ENCODE results near the gene GTF2F2.

Gene GTF2F2

DNA sequence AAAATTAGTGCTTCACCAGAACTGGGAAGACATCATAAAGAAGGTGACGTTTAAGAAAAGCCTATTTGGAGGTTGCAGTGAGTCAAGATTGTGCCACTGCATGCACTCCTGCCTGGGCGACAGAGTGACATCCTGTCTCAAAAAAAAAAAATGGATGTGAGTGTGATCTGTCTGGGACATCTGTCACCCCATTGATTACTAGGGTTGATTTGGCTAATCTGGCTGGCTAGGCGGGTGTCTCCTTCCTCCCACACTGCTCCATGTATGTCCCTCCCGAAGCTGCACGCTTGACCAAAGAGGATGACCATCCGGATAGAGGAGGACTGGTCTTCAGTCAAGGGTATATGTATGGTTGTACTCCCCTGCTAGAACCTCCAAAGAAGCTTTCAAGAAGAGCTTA, 2.6 kb downstream of the GTF2F2 start:
- no peak for DNase-seq (ENCODE audit: extremely low read depth, low read depth)
- TF ChIP-seq, protein P1, sequence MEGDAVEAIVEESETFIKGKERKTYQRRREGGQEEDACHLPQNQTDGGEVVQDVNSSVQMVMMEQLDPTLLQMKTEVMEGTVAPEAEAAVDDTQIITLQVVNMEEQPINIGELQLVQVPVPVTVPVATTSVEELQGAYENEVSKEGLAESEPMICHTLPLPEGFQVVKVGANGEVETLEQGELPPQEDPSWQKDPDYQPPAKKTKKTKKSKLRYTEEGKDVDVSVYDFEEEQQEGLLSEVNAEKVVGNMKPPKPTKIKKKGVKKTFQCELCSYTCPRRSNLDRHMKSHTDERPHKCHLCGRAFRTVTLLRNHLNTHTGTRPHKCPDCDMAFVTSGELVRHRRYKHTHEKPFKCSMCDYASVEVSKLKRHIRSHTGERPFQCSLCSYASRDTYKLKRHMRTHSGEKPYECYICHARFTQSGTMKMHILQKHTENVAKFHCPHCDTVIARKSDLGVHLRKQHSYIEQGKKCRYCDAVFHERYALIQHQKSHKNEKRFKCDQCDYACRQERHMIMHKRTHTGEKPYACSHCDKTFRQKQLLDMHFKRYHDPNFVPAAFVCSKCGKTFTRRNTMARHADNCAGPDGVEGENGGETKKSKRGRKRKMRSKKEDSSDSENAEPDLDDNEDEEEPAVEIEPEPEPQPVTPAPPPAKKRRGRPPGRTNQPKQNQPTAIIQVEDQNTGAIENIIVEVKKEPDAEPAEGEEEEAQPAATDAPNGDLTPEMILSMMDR (IDR thresholded peaks at IDR 0.05; ENCODE audit: low read depth, low read length), result no peak

DNA sequence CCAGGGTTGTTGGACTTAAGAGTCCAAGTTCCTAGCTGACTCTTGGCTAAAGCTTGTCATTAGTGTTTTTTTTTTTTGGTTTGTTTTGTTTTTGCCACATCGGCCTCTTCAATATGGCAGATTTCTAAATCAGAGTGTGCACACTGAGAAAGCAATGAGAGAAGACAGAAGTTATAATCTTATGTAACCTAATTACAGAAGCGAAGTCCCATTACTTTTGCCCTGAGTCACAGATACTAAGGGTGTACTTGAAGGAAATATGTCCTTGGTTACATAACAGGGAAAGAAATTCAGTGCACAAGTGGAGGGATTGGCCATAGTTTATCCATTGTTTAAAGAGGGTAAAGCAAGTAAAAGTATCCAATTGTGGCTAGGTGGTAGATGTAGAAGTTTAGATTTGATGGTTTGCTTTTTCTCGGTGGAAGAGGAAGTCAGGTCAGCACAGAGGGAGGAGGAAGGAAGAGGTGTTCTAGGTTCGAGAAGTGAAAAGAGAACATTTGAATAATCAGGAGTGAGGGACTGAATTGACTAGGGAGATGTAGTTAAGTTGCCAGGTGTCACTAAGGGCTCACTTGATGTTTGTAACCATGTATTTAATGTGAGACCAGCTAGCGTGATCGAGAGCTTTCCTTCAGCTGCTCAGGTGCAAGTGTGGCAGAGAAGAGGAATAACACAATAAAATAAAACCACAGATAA, 12.2 kb downstream of the GTF2F2 start:
- no peak for DNase-seq (ENCODE audit: extremely low read depth, low read depth)
- TF ChIP-seq, protein P1 (IDR thresholded peaks at IDR 0.05; ENCODE audit: low read depth, low read length), result no peak

DNA sequence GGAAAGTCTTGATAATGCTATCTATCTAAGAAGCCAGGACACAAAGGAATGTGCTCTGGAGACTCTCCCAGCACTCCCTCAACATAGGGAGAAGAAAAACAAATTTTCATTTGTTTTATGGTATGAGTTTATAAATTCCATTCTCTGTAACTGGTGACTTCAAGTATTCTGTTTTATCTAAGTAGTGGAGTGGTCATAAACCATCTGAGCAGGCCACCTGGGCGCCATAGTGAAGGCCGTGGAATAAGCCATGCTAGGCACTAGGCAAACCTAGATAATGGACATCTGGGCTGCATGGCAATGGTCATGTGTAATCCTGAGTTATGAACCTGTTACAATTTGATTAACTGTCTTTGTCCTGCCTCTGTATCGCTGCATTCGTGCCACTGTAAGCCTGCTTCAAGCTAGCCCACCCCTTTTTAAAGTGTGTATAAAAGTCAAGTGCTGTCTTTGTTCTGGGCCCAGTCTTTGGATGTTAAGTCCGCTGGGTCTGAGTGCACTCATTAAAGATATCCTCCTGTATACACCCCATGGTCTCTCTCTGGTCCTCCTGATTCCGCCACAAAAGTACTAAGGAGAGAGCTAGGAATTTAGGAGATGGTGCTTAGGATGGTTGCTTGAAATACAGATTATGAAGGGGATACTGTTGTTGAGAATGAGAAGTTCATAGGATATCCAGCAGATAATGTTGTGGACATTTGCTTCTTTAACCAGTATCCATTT, 13.2 kb downstream of the GTF2F2 start:
- no peak for DNase-seq (ENCODE audit: extremely low read depth, low read depth)
- TF ChIP-seq, protein P1 (IDR thresholded peaks at IDR 0.05; ENCODE audit: low read depth, low read length), result no peak

DNA sequence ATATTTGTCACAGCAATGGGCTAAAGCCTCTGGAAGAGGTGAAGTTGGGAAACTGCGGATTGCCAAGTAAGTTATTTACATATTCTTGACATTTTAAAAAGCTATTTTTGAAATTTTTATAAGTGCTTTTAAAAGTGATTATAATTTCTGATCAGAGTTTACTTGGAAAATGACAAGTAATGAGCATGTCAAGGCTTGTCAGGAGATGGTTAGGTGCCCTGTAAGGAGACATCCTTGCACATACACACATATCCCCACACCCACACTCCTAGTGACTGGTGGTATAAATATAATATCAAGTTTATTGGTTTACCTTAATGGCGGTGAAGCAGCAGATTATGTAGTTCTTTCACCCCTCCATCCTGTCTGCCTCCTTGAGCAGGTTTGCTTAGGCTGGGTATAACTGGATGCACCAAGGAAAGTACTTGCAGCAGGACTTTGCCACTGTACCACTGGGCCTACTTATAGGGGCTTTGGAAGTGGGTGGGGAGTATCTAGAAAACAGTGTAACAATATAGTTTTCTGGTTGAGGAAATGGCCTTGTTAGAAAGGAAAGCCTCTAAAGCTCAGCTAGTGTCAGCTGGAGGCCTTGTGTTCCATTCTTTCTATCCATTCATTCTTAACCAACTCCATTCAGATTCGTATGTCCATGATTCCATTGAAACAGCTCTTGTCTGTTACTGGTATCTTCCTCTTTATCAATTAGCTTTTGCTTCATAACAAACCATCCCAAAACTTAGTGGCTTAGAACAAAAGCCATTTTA, 16.6 kb downstream of the GTF2F2 start:
- no peak for DNase-seq (ENCODE audit: extremely low read depth, low read depth)
- TF ChIP-seq, protein P1 (IDR thresholded peaks at IDR 0.05; ENCODE audit: low read depth, low read length), result no peak

DNA sequence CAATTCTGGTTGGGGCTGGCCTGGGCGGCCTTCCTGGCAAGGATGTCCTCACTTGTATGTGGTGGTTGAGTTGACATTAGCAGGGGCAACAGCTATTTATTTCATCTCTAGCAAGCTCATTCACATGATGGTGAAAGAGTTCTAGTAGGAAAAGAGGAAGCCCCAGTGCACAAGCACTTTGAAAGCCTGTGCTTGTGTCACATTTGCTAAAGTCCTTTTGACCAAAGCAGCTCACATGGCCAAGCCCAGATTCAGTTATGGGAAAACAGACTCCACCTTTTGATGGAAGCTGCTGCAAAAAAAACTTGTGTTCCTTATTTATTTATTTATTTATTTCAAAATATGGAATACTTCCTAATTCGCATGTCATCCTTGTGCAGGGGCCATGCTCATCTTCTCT, 17.2 kb downstream of the GTF2F2 start:
- DNase-seq (ENCODE audit: extremely low read depth, low read depth), result no peak
- TF ChIP-seq, protein P1 (IDR thresholded peaks at IDR 0.05; ENCODE audit: low read depth, low read length), result no peak

DNA sequence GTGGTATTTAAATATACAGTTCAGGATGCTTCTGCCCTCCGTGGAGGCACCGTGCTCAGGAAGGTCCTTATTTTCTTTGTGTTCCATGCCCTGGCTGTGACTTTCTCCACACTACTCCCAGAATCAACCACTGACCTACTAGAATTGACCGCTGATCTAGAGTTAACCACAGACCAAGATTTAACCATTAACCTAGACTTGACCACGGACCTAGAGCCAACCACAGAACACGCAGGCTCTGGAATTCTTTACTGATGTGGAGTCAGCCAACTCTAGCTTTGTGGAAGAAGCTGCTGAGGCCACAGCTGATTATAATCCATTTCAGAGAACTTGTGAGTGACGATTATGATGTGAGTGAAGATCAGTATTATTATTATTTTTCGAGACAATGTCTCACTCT, 18.0 kb downstream of the GTF2F2 start:
- TF ChIP-seq, protein P1 (IDR thresholded peaks at IDR 0.05; ENCODE audit: low read depth, low read length), result no peak
- DNase-seq (ENCODE audit: extremely low read depth, low read depth), result no peak

DNA sequence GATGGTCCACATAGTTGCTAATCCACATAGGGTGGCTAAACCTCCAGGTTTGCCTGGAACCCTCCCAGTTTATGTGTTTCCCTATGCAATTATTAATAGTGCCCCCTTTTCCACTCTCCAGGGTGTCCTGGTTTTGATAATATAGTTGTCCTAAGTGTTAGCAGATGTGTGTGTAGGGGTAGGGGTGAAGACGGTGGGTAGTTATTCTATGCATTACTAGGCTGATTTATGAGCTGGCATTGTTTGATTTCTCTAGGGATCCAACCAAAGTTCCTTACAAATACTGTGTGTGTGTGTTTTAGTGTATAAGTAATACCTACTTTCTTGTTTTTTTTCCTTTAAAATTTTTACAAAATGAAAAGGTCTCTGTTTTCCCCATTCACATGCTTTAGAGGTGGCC, 21.1 kb downstream of the GTF2F2 start:
- no peak for DNase-seq (ENCODE audit: extremely low read depth, low read depth)

More for the DNA sequence above, 21.1 kb downstream of the GTF2F2 start:
- TF ChIP-seq, protein P1 (IDR thresholded peaks at IDR 0.05; ENCODE audit: low read depth, low read length), result no peak
